Measurements from ENCODE around the gene TCEANC.

The TCEANC gene

DNA sequence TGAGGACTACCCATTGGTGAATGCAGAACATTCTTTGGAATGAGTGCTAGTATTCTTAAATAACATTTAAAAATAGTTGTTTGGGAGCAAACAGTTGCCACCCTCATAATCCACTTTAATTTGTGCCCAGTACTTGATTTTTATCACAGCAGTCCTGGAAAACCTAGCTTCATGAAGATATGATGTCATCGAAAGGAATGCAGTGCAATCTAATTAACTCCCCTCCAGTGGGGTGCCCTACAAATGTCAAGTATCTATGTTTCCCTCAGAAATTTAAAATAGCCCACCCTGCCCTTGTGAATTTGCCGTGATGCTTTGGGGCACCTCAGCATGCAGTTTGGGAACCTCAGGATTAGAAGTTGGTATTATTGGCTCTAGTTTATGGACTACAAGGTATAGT is 41.4 kb downstream of the TCEANC start:
- DNase-seq: no peak

DNA sequence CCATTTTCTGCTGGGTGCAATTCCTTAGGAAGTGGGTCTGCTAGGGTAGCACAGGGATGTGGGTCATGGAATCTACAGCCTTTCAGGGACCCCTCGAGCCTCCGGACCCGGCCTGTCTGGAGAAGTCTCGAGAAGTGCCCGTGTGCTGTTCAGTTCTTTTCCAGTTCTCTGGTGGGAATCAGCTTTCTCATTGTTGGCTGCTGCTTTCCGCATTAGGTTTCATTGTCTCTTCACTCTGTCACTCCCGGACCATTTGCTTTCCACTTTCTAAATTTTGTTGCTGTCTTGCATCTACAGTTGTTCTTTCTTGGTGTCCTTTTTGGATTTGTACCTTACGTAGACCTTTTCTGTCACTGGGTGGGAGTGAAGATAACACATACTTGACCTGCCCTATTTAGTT is 42.0 kb downstream of the TCEANC start:
- no peak for DNase-seq

DNA sequence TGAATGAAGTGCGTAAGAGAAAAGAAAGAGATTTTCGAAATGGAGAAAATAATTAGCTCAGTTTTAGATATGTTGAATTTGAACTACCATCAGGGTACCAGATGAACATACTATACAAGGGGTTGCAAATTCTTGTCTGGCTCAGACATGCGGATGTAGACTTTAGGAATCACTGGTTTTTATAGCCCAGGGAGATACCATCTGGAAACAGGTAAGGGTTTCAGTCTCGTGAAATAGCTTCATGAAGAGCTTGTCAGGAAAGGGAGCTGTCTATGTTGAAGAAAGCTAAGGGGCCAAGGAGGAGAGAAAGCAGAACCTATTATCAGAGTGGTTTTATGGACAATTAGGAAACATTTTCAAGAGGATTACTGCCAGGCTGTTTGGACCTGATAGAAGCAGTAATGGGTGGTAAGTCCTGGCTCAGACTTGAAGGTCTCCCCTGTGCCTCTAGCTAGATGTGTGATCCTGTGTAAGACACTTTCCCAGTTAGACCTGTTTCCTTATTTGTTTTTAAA is 42.7 kb downstream of the TCEANC start:
- DNase-seq: no peak

DNA sequence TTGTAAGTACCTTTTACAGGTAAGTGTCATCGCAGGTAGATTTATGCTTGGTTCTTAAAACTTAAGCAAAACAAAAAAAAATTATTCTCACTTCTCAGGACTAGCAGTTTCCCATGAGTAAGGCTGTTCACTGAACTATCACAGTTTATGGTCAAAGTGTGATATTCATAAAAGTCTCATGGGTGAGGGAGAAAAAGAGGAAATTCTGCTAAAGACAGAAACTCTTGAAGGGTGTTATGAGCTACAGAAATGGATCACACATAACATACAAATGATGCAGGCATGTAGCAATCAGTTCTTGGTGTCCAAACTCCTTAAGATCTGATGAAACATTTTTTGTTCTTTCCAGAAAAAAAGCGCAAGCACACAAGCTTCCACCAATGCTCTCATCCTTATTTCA is 44.5 kb downstream of the TCEANC start:
- DNase-seq: no peak

DNA sequence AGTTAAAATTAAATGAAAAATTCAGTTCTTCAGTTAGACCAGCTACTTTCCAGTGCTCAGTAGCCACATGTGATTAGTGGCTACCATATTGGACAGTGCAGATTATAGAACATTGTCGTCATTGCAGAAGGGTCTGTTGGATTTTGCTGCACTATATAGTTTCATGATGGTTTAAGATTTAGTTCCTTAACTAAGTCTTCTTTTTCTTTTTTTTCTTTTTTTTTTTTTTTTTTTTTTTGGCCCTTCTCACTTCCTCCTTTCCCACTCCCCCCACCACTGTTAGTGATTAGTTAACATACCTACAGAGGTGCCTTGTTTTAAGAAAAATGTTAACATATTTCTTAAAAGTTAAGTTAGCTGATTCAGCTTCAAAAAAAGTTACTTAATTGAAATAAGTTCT is 45.0 kb downstream of the TCEANC start:
- DNase-seq: no peak

DNA sequence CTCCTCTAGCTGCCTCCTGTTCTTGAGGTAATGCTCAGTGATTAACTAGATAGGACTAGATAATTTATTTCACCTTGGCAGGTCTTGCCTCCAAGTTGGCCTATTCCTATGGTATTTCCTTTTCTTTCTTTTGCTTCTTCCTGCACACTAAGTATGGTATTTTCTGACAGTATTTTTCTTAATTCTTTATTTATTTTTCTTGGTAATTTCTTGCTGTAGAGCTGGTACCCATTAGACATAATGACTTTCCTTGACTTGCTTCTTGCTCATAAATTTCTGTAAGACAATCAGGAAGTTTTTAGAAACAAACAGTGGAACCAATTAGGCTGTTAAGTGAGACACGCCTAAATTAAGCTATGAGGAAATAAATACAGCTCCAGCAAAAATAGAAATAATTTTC is 45.5 kb downstream of the TCEANC start:
- DNase-seq: no peak

DNA sequence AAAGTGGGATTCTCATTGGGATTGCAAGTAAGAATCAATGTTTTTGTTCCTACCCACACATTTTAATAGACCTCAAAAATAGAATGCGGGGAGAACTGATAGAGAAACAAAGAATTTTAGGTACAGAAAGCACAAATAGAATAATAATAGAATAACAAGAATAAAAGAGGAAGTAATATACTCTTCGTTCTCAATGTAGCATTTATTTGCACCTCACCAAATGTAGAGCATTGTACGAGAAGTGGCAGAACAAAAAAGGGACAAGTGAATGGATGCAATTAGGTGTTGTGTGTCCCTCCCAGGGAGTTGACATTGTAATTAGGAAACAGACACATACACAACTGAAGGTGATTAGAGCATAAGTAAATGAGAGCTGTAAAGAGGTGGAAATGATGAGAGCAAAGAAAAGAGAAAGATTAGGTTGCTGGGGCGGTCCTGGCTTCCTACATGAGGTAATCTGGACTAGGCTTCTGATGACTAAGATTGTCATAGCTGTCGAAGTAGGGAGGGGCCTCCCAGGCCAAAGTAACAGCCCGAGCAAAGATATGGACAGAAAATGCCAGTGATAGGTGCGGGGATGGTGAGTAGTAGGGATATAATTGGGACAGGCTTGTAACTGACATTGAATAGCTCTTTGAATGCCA is 46.4 kb downstream of the TCEANC start:
- no peak for DNase-seq

DNA sequence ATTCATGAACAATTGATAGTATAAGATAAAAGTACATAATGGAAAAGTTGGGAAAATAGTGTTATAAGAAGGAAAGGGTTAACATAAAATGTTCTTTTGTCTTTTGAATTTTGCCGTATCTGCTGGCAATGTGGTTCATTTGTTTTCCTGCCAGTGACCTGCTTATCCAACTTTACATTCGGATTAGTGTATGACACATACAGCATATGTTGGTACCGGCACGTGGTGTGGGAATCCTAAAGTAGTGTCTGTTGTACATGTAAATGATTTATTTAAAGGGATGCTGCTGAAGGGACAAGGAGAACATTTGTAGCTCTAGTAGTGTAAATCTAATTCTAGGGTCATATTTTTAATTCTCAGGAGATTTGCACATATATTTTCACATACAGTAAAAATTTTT is 47.4 kb downstream of the TCEANC start:
- no peak for DNase-seq

DNA sequence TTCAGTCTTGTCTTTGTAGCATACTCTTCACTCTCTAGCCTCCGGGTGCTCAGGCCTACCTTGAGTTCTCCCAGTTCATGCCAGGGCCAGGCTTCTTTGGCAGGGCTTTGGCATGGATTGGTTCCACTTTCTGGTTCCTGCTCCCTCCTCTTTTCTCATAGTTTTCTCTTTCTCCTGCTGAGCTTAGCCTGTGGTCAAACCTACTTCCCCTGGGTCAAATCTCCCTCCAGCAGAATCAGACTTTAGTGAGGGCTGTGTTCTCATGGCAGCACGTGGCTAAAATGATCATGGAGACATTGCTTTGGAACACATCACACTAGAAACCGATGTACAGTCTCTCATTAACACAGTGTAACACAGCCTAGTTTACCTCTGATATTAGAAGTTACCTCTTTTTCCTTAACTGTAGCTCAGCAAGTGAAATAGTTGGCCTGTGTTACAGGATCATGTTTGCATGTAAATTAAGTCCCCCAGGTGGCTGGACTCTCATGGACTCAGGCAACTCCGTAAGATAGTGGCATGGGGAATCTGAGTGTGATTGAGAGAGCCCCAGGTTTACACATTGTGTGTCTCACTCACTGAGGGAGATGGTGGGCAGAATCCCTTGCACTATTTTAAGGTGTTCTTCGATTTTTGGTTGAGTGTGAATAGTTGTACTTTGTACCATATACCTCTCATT is 49.3 kb downstream of the TCEANC start:
- no peak for DNase-seq

DNA sequence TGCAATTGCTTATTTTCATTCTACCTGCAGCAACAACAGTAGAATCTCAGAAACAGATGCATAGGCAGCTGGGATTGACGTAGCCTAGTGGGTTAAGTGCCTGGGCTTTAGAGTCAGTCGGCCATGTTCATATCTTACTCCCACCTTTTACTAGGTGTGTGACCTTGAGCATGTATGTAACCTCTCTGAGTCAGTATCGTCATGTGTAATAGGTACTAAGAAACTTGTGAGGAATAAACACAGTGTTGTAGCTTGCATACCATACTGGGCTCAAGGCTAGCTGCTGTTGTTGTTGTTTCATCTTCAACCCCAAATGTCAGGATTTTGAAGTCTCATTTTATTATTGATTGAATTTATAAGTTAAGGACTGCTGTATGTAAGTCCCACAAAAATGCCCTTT is 50.2 kb downstream of the TCEANC start:
- no peak for DNase-seq

DNA sequence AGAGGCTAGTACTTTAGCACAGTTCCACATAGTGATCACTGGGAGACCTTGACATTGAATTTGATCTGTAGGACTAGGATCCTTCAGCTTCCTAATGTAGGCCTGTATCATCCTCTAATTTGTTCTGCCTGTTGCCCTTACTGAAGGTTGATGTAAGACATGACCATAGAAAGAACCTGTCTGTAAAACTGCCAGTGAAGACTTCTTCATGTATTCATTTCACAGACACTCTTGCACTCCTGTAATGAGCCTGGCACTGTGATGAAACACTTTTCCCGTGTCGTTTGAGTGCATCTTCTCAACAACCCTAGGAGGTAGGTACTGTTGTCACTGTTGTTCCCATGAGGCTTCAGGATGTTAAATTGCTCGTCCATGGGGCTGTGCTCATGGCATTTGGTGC is 50.6 kb downstream of the TCEANC start:
- no peak for DNase-seq

DNA sequence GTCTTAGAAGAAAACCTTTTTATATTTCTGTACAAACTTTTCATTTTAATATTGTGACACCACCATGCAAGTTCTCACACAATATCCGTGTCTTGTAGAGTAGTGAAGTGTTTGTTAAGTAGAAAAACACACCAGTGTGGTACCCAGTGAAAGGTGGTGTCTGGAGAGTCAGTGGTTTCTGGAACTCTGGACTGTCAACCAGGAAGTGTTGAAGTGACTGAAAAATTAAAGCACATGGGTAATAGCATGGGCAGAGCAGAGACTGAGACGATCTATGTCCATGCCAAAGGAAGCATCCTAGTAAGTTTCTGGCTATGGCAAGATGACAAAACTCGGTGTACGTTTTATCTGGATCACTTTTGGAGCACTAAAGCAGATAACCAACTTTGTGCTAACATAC is 58.2 kb downstream of the TCEANC start:
- no peak for DNase-seq
